Lower leg skin (tissue), 4 donors: ENCODE measurements around the gene MYH9. TPM values are rescaled to one million over a fixed set of nuclear protein-coding genes. Genes with fewer than 3 reads are reported as not detected.
"Not testable (repeated sequence)": the region's sequence is repeated elsewhere in the genome, so short reads cannot be mapped to it uniquely, and the experiment has no call there.

Experiments
- DNase-seq, 2 donors: peaks; one replicate each; pipeline ENCODE4 v3.0.0-alpha.2; 2019; ENCODE audit warnings: low spot score in 2 of 2
- H3K4me3 ChIP-seq: fragments of 200-600 bp; sonication (generic); 2 replicates; pipeline ENCODE4 v1.5.1; 2017; ENCODE audit warnings: mild to moderate bottlenecking, low read depth; ENCODE audit not compliant: poor library complexity, severe bottlenecking
- POLR2A ChIP-seq, 2 donors: fragments of 450-650 bp; IDR thresholded peaks; one replicate each; pipeline ENCODE4 v1.6.1; 2016 to 2017; ENCODE audit warnings: antibody characterized with exemption in 2 of 2, mild to moderate bottlenecking in 1 of 2, moderate library complexity in 1 of 2
- WGBS, 2 donors: methylation state at CpG; one replicate each; pipeline ENCODE4 v1.1.5; 2018; 5-methylcytosine and 5-hydroxymethylcytosine counted together
- intact Hi-C: fragments of 100-400 bp; cut with DNase I; formaldehyde crosslinking; loops from one replicate; pipeline ENCODE4 v1.15.0; 2023; ENCODE audit warnings: low total_unique reads
- total RNA-seq, 4 donors: library from RNA; depleted of rRNA; stranded (reverse); fragments of >200 nt; gene quantifications; one replicate each; pipeline ENCODE4 v1.1.0, GENCODE V29; 2016
- TF ChIP-seq, protein P1 (sequence below), 3 donors: fragments of 450-650 bp; IDR thresholded peaks; one replicate each; pipeline ENCODE4 v1.5.1; 2016; ENCODE audit warnings: antibody characterized with exemption in 3 of 3, mild to moderate bottlenecking in 3 of 3, moderate library complexity in 2 of 3

Gene MYH9
- total RNA-seq, 4 donors from 2014 or later, result 258 to 335 (median 307) TPM

DNA sequence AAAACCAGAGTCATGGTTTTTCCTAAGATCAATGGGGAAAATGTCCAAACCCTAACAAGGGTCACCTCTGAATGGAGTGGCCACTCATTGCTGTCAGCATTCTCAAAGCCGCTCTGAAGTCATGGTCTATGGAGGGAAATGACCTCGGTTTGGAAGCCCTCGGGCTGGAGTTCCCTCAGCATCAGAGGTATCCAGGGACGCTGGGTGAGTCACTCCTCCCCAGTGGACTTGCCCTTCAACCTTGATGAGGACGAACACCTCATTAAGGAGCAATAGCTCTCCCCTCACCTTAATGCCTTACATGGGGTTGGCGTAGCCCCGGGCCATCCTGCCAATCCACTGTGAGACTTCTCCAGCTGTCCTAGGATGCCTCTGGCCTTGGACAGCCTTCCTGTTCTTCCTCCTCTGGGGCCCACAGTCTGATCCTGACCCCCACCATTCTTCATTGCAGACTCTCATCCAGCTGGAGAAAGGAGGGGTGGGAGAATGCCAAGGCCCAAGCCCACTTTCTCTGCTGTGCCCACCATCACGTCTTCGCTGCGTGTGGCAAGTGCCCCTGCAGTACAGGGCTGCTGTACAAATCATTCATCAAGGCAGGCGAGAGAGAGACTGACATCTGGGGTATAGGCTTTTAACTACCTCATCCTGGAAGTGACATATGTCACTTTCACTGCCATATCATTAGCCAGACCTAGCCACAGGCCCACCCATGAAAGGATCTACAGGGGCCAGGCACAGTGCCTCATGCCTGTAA, 25.4 kb upstream of the MYH9 start:
- intact Hi-C loops, result no loop called here
- TF ChIP-seq, protein P1, sequence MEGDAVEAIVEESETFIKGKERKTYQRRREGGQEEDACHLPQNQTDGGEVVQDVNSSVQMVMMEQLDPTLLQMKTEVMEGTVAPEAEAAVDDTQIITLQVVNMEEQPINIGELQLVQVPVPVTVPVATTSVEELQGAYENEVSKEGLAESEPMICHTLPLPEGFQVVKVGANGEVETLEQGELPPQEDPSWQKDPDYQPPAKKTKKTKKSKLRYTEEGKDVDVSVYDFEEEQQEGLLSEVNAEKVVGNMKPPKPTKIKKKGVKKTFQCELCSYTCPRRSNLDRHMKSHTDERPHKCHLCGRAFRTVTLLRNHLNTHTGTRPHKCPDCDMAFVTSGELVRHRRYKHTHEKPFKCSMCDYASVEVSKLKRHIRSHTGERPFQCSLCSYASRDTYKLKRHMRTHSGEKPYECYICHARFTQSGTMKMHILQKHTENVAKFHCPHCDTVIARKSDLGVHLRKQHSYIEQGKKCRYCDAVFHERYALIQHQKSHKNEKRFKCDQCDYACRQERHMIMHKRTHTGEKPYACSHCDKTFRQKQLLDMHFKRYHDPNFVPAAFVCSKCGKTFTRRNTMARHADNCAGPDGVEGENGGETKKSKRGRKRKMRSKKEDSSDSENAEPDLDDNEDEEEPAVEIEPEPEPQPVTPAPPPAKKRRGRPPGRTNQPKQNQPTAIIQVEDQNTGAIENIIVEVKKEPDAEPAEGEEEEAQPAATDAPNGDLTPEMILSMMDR (IDR thresholded peaks at IDR 0.05), result no peak
- no peak for TF ChIP-seq POLR2A (IDR thresholded peaks at IDR 0.05)
- H3K4me3 ChIP-seq, result no peak overlapping the region
- 88 to 92% methylated on average over 11 of the region's 11 CpGs for WGBS, 2 donors
- DNase-seq, result no peak

DNA sequence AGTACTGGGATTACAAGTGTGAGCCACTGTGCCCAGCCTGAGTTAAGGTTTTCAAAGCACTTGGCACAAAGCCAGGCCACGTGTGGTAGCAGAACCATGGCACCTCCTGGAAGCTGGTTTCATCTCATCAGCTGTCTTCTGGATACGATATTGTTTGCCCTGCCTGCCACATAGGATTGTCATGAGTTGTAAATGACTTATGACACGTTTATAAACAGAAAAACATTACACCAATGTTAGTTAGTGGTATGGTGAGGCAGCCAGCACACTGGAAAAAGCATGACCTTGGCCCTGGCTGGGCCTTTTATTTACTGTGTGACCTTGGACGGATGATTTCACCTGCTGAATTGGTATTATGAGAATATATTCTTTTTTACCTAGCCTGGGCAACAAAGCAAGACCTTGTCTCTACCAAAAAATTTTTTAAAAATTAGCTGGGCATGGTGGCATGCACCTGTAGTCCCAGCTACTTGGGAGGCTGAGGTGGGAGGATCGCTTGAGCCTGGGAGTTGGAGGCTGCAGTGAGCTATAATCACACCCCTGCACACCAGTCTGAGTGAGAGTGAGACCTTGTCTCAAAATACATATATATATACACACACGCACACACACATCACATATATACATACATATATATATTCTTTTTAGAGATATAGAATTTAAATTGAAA, 24.0 kb upstream of the MYH9 start:
- no peak for DNase-seq
- TF ChIP-seq POLR2A (IDR thresholded peaks at IDR 0.05), result no peak
- TF ChIP-seq, protein P1 (IDR thresholded peaks at IDR 0.05), result no peak
- intact Hi-C loops, result no loop called here
- WGBS, 2 donors, result 65 to 75% methylated on average over 6 of the region's 6 CpGs
- H3K4me3 ChIP-seq, result no peak overlapping the region

DNA sequence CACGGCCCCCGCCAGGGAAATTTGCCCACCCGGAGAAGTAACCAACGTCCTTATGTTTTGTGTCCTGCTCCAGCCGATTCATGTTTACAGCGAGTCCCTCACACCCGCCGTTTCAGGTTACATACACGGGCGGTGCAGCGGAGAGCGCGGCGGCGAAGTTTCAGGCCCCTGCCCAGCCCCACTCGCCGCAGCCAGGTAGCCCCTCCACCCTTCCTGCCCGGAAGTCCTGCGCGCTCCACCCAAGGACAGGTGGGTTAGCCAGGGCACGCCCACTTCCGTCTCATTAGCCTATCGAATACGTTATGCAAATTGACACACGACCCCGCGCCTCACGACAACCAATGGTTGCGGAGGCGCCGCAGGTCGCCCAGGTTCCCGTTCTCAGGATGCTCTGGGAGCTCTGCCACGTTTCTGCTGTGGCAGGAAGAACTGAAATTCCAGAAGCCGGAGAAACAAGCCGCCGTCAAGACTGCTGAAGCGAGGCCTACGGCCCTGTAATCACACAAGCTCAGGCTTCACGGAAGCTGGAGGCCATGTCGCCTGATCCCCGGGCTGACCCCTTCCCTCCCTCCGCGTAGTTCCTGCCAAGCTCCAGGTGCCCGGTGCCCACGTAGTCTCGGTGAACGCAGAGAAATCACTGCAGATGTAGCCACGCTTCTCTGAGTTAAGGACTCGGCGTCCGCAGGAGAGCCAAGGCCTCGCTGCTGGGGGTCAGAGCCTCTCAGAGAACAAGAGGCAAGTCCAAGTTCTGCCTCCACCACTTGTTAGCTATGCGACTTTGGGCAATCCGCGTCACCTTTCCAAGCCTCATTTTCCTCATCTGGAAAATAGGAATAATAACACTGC, 22.4 kb upstream of the MYH9 start:
- TF ChIP-seq, protein P1 (IDR thresholded peaks at IDR 0.05), result peak in 1 of 3 donors; percentile 21
- TF ChIP-seq POLR2A (IDR thresholded peaks at IDR 0.05), result no peak
- DNase-seq, result peak; percentile 85 to 93
- H3K4me3 ChIP-seq, result no peak overlapping the region
- intact Hi-C loops, result no loop called here
- whole genome bisulfite sequencing, 2 donors, result 24 to 42% methylated on average over 49 to 50 of the region's 56 CpGs

DNA sequence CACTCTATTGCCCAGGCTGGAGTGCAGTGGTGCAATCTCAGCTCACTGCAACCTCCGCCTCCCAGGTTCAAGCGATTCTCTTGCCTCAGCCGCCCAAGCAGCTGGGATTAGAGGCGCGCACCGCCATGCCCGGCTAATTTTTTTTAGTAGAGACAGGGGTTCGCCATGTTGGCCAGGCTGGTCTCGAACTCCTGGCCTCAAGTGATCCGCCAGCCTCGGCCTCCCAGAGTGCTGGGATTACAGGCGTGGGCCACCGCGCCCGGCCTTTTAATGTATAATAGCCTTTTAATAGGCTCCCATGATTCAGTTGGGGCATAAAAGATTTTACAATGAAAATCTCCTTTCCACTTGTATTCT, 21.8 kb upstream of the MYH9 start:
- intact Hi-C loops, H3K4me3 ChIP-seq, DNase-seq: not testable (repeated sequence)
- 65 to 69% methylated on average over 15 of the region's 15 CpGs for WGBS, 2 donors

DNA sequence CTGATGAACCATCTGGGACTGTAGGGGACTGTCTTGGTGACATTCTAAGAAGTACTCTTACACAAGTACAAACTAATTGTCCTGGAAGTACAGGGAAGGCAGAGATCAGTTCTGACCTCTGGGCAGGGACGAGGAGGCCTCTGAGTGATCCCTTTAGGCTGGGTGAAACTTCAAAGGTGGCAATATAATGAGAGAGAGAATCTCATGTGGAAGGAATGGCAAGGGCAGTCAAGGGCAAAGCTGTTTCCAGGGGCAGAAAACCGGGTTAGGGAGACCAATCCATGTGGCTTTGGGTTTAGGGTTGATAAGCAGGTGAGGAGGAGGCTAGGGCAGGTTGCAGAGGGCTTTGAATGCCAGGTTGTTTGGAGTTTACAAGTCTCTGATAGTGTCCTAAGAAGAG, 21.3 kb upstream of the MYH9 start:
- no peak overlapping the region for H3K4me3 ChIP-seq
- no peak for TF ChIP-seq POLR2A (IDR thresholded peaks at IDR 0.05)
- TF ChIP-seq, protein P1 (IDR thresholded peaks at IDR 0.05), result no peak
- DNase-seq, result no peak
- intact Hi-C loops, result no loop called here
- WGBS, 2 donors, result 62 to 66% methylated on average over 2 of the region's 2 CpGs

DNA sequence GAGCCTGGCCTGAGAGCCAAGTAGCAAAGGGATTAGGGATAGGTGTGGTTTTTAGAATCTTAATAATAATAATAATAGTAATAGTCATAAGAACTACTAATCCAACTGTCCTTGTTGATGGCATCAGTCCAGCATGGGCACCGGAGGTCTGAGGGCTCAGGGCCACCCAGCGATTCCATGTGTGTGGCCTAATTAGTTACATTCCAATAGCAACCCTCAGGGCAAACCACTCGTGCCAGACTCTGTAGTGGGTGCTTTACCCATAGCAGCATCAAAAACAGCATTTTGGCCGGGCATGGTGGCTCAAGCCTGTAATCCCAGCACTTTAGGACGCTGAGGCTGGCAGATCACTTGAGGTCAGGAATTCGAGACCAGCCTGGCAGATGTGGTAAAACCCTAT, 19.0 kb upstream of the MYH9 start:
- H3K4me3 ChIP-seq, result no peak overlapping the region
- TF ChIP-seq, protein P1 (IDR thresholded peaks at IDR 0.05), result no peak
- TF ChIP-seq POLR2A (IDR thresholded peaks at IDR 0.05), result no peak
- WGBS, 2 donors, result 69 to 77% methylated on average over 6 of the region's 6 CpGs
- intact Hi-C loops, result no loop called here
- DNase-seq, result no peak
